NCI-H1417 treated with DMSO at 0.1 percent for 48 hours (cell line): ENCODE measurements around the gene SLC35F4.

Source experiments
- DNase-seq: peaks from one replicate; lab custom pipeline; 2025; lab: John Stamatoyannopoulos, UW

SLC35F4 gene

GRCh38 chr14:57848353-57848752 lies 17.5 kb downstream of the SLC35F4 start:
- no peak for DNase-seq

- no peak for DNase-seq
Measured at GRCh38 chr14:57847706-57848105, 18.2 kb downstream of the SLC35F4 start.

GRCh38 chr14:57847096-57847495 lies 18.8 kb downstream of the SLC35F4 start:
- DNase-seq, result no peak

GRCh38 chr14:57846596-57846995 lies 19.3 kb downstream of the SLC35F4 start:
- no peak for DNase-seq

- DNase-seq, result no peak
Measured at GRCh38 chr14:57845802-57846531, 19.9 kb downstream of the SLC35F4 start.

- no peak for DNase-seq
Measured at GRCh38 chr14:57845316-57845715, 20.6 kb downstream of the SLC35F4 start.

- no peak for DNase-seq
Measured at GRCh38 chr14:57837267-57837666, 28.6 kb downstream of the SLC35F4 start.

- DNase-seq, result no peak
Measured at GRCh38 chr14:57835766-57836165, 30.1 kb downstream of the SLC35F4 start.

- no peak for DNase-seq
Measured at GRCh38 chr14:57834961-57835360, 30.9 kb downstream of the SLC35F4 start.

GRCh38 chr14:57834001-57834598 lies 31.8 kb downstream of the SLC35F4 start:
- no peak for DNase-seq

GRCh38 chr14:57833323-57833722 lies 32.6 kb downstream of the SLC35F4 start:
- no peak for DNase-seq

GRCh38 chr14:57831981-57832380 lies 33.9 kb downstream of the SLC35F4 start:
- no peak for DNase-seq

GRCh38 chr14:57828713-57829112 lies 37.2 kb downstream of the SLC35F4 start:
- DNase-seq, result no peak

- DNase-seq, result no peak
Measured at GRCh38 chr14:57823015-57823660, 42.8 kb downstream of the SLC35F4 start.

GRCh38 chr14:57822081-57822480 lies 43.8 kb downstream of the SLC35F4 start:
- no peak for DNase-seq

- no peak for DNase-seq
Measured at GRCh38 chr14:57820581-57820980, 45.3 kb downstream of the SLC35F4 start.

- no peak for DNase-seq
Measured at GRCh38 chr14:57818511-57818910, 47.4 kb downstream of the SLC35F4 start.

- no peak for DNase-seq
Measured at GRCh38 chr14:57816568-57817284, 49.2 kb downstream of the SLC35F4 start.

GRCh38 chr14:57814726-57815125 lies 51.2 kb downstream of the SLC35F4 start:
- no peak for DNase-seq

GRCh38 chr14:57812741-57813140 lies 53.2 kb downstream of the SLC35F4 start:
- no peak for DNase-seq

- no peak for DNase-seq
Measured at GRCh38 chr14:57811998-57812546, 53.8 kb downstream of the SLC35F4 start.

- no peak for DNase-seq
Measured at GRCh38 chr14:57809808-57810207, 56.1 kb downstream of the SLC35F4 start.
